Trophoblast cell (in vitro differentiated cells and primary cell): ENCODE data around the gene POLD2.

Experiments
- DNase-seq, 2 donors: peaks; one replicate each; pipeline ENCODE4 v3.0.0-alpha.2; 2016
- H2AFZ ChIP-seq: 2 replicates; pipeline ENCODE4 v1.6.1; 2013; ENCODE audit warnings: low read length, moderate library complexity, mild to moderate bottlenecking; ENCODE audit not compliant: insufficient read depth, poor library complexity
- H2AK5ac ChIP-seq: 2 replicates; pipeline ENCODE4 v1.6.1; 2013; ENCODE audit warnings: mild to moderate bottlenecking, low read length
- H2BK120ac ChIP-seq: 2 replicates; pipeline ENCODE4 v1.6.1; 2013; ENCODE audit warnings: low read length, mild to moderate bottlenecking, moderate library complexity; ENCODE audit not compliant: insufficient read depth, poor library complexity
- H2BK12ac ChIP-seq: 2 replicates; pipeline ENCODE4 v1.6.1; 2013; ENCODE audit warnings: mild to moderate bottlenecking, low read length, moderate library complexity
- H2BK5ac ChIP-seq: 2 replicates; pipeline ENCODE4 v1.6.1; 2013; ENCODE audit warnings: low read length, low read depth, moderate library complexity, mild to moderate bottlenecking; ENCODE audit not compliant: poor library complexity
- H3K14ac ChIP-seq: 2 replicates; pipeline ENCODE4 v1.6.1; 2013; ENCODE audit warnings: mild to moderate bottlenecking, low read length
- H3K18ac ChIP-seq: 2 replicates; pipeline ENCODE4 v1.6.1; 2013; ENCODE audit warnings: mild to moderate bottlenecking, low read length
- H3K23ac ChIP-seq: 2 replicates; pipeline ENCODE4 v1.6.1; 2013; ENCODE audit warnings: low read length
- H3K27ac ChIP-seq: 2 replicates; pipeline ENCODE4 v1.5.1; 2013; ENCODE audit warnings: low read depth, mild to moderate bottlenecking, inconsistent platforms, low read length, moderate library complexity
- H3K27me3 ChIP-seq: 2 replicates; pipeline ENCODE4 v1.6.1; 2013; ENCODE audit warnings: inconsistent platforms, mild to moderate bottlenecking, low read length, moderate library complexity; ENCODE audit not compliant: insufficient read depth
- H3K36me3 ChIP-seq, 2 experiments: 1 replicate in 1 of 2; 2 replicates in 1 of 2; pipeline ENCODE4 v1.6.1; 2013; ENCODE audit warnings: low read length in 2 of 2, mild to moderate bottlenecking in 2 of 2, moderate library complexity in 1 of 2; ENCODE audit not compliant: insufficient read depth in 2 of 2, control insufficient read depth in 1 of 2
- H3K4ac ChIP-seq: 2 replicates; pipeline ENCODE4 v1.6.1; 2013; ENCODE audit warnings: low read depth, mild to moderate bottlenecking, low read length, moderate library complexity
- H3K4me1 ChIP-seq, 2 experiments: 1 replicate in 1 of 2; 2 replicates in 1 of 2; pipeline ENCODE4 v1.6.1; 2013; ENCODE audit warnings: low read length in 2 of 2, mild to moderate bottlenecking in 2 of 2, moderate library complexity in 1 of 2; ENCODE audit not compliant: insufficient read depth in 2 of 2, control insufficient read depth in 1 of 2
- H3K4me2 ChIP-seq: 2 replicates; pipeline ENCODE4 v1.6.1; 2013; ENCODE audit warnings: inconsistent platforms, mild to moderate bottlenecking, low read length, moderate library complexity
- H3K4me3 ChIP-seq: 2 replicates; pipeline ENCODE4 v1.5.1; 2013; ENCODE audit warnings: mild to moderate bottlenecking, low read depth, low read length, inconsistent platforms
- H3K79me1 ChIP-seq: one replicate; pipeline ENCODE4 v1.6.1; 2013; ENCODE audit warnings: low read length
- H3K79me2 ChIP-seq: 2 replicates; pipeline ENCODE4 v1.6.1; 2013; ENCODE audit warnings: low read length, mild to moderate bottlenecking; ENCODE audit not compliant: control insufficient read depth, insufficient read depth, poor library complexity
- H3K9ac ChIP-seq: 2 replicates; pipeline ENCODE4 v1.6.1; 2013; ENCODE audit warnings: mild to moderate bottlenecking, low read length
- H3K9me3 ChIP-seq: 2 replicates; pipeline ENCODE4 v1.6.1; 2013; ENCODE audit warnings: low read depth, mild to moderate bottlenecking, control low read depth, inconsistent platforms, low read length; ENCODE audit not compliant: insufficient read depth
- H4K12ac ChIP-seq: 2 replicates; pipeline ENCODE4 v1.6.1; 2013; ENCODE audit warnings: low read depth, mild to moderate bottlenecking, low read length, moderate library complexity
- H4K8ac ChIP-seq: 2 replicates; pipeline ENCODE4 v1.6.1; 2013; ENCODE audit warnings: low read depth, mild to moderate bottlenecking, low read length, moderate library complexity
- H4K91ac ChIP-seq: one replicate; pipeline ENCODE4 v1.6.1; 2013; ENCODE audit warnings: low read depth, mild to moderate bottlenecking, low read length, moderate library complexity
- WGBS: extraction: QIAGEN DNeasy Blood & Tissue Kit; methylation state at CpG from one replicate; pipeline ENCODE4 v1.1.7; 2013; ENCODE audit warnings: missing lambda C conversion rate; ENCODE audit not compliant: insufficient read length, insufficient coverage; ENCODE audit errors: extremely low coverage; 5-methylcytosine and 5-hydroxymethylcytosine counted together

Gene POLD2

DNA sequence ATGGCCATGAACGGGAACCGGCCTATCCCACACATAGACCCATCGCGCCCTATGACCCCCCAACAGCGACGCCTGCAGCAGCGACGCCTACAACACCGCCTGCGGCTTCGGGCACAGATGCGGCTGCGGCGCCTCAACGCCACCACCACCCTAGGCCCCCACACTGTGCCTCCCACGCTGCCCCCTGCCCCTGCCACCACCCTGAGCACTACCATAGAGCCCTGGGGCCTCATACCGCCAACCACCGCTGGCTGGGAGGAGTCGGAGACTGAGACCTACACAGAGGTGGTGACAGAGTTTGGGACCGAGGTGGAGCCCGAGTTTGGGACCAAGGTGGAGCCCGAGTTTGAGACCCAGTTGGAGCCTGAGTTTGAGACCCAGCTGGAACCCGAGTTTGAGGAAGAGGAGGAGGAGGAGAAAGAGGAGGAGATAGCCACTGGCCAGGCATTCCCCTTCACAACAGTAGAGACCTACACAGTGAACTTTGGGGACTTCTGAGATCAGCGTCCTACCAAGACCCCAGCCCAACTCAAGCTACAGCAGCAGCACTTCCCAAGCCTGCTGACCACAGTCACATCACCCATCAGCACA is 9.5 kb downstream of the POLD2 start:
- Histone ChIP-seq H3K9ac (no peak overlapping the region), H4K12ac (no peak overlapping the region), H3K27ac (no peak overlapping the region), H3K23ac (no peak overlapping the region), H2BK120ac (no peak overlapping the region), H3K9me3 (no peaks in the 10 kb centered on the region), H2AK5ac (no peak overlapping the region), H2BK5ac (no peak overlapping the region), H3K27me3 (no peaks in the 10 kb centered on the region), H3K79me1 (no peaks in the 10 kb centered on the region), H4K8ac (no peak overlapping the region), H3K14ac (no peak overlapping the region), H2BK12ac (no peak overlapping the region), H3K4ac (no peak overlapping the region), H3K4me1 (no peaks in the 10 kb centered on the region), H3K18ac (no peak overlapping the region), H3K36me3 (peaks cover 86 to 87% of the 10 kb centered on the region in 2 experiments), H4K91ac (no peak overlapping the region), H2AFZ (no peak overlapping the region), H3K79me2 (no peaks in the 10 kb centered on the region), H3K4me2 (no peak overlapping the region), H3K4me3 (no peak overlapping the region)
- no CpG with 5 or more reads among the region's 24 CpGs for WGBS
- DNase-seq, result no peak

DNA sequence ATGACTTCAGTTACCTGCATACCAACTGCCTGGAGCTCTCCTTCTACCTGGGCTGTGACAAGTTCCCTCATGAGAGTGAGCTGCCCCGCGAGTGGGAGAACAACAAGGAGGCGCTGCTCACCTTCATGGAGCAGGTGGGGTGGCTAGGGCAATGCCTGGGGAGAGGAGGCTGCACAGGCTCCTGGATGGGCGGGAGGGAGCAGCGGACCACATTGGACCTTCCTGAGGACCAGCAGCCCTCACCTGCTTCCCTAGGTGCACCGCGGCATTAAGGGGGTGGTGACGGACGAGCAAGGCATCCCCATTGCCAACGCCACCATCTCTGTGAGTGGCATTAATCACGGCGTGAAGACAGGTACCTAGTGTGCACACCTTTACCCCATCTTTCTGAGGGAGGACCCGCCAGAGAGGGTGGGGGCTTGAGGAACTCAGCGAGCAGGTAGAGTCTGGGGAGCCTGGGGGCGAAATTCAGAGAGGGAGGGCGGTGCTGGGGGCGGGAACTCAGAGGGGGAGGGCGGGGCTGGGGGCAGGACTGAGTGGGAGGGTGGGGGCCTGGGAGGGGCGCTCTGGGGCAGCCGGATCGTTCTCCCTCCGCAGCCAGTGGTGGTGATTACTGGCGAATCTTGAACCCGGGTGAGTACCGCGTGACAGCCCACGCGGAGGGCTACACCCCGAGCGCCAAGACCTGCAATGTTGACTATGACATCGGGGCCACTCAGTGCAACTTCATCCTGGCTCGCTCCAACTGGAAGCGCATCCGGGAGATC is 10.2 kb downstream of the POLD2 start:
- Histone ChIP-seq H2AFZ (no peak overlapping the region), H3K23ac (no peak overlapping the region), H3K14ac (no peak overlapping the region), H2BK12ac (no peak overlapping the region), H3K4ac (no peak overlapping the region), H3K9me3 (no peaks in the 10 kb centered on the region), H2AK5ac (no peak overlapping the region), H3K79me1 (no peaks in the 10 kb centered on the region), H3K4me3 (no peak overlapping the region), H4K8ac (no peak overlapping the region), H3K18ac (no peak overlapping the region), H3K4me2 (no peak overlapping the region), H3K27me3 (no peaks in the 10 kb centered on the region), H3K9ac (no peak overlapping the region), H2BK120ac (no peak overlapping the region), H4K91ac (no peak overlapping the region), H2BK5ac (no peak overlapping the region), H3K4me1 (no peaks in the 10 kb centered on the region), H3K36me3 (peaks cover 92 to 93% of the 10 kb centered on the region in 2 experiments), H3K27ac (no peak overlapping the region), H4K12ac (no peak overlapping the region), H3K79me2 (no peaks in the 10 kb centered on the region)
- WGBS, result no CpG with 5 or more reads among the region's 34 CpGs
- DNase-seq, result peak in 1 of 2 donors; percentile 33

DNA sequence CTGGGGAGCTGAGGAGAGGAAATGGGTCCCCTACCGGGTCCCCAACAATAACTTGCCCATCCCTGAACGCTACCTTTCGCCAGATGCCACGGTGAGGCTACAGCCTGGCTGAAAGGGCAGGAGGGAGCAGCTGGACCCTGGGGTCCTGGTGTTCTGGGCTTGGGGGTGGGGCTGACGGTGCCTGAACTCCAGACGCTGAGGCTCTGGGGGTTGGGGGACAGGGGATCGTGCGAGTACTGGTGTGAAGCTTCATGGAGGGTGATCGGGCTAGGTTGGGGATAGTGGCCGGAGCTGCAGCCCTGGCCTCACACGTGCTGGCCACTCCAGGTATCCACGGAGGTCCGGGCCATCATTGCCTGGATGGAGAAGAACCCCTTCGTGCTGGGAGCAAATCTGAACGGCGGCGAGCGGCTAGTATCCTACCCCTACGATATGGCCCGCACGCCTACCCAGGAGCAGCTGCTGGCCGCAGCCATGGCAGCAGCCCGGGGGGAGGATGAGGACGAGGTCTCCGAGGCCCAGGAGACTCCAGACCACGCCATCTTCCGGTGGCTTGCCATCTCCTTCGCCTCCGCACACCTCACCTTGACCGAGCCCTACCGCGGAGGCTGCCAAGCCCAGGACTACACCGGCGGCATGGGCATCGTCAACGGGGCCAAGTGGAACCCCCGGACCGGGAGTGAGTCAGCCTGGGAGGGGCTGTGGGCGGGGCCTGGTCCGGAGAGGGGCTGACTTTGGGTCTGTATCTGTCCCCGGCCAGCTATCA is 10.9 kb downstream of the POLD2 start:
- peak; percentile 60 to 73 for DNase-seq
- Histone ChIP-seq H2BK5ac (no peak overlapping the region), H3K9ac (no peak overlapping the region), H3K4ac (no peak overlapping the region), H3K4me2 (no peak overlapping the region), H3K4me1 (no peaks in the 10 kb centered on the region), H4K12ac (no peak overlapping the region), H3K23ac (no peak overlapping the region), H2BK12ac (no peak overlapping the region), H3K36me3 (peaks cover 90 to 91% of the 10 kb centered on the region in 2 experiments), H2AK5ac (no peak overlapping the region), H4K91ac (no peak overlapping the region), H2BK120ac (no peak overlapping the region), H3K79me2 (no peaks in the 10 kb centered on the region), H3K27ac (no peak overlapping the region), H3K27me3 (no peaks in the 10 kb centered on the region), H3K79me1 (no peaks in the 10 kb centered on the region), H3K18ac (no peak overlapping the region), H2AFZ (no peak overlapping the region), H3K9me3 (no peaks in the 10 kb centered on the region), H4K8ac (no peak overlapping the region), H3K4me3 (no peak overlapping the region), H3K14ac (no peak overlapping the region)
- no CpG with 5 or more reads among the region's 41 CpGs for WGBS

DNA sequence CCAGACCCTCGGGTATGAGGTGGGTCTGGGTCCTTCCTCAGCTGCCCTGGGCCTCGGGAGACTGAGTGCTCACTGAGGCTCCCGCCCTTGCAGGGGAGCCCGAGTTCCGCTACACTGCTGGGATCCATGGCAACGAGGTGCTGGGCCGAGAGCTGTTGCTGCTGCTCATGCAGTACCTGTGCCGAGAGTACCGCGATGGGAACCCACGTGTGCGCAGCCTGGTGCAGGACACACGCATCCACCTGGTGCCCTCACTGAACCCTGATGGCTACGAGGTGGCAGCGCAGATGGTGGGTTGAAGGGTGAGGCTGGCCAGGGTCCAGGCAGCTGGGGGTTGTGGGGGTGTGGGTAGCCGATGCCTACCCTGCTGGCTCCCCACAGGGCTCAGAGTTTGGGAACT is 11.6 kb downstream of the POLD2 start:
- no peaks in the 10 kb centered on the region for H3K79me2 ChIP-seq
- WGBS, result no CpG with 5 or more reads among the region's 16 CpGs
- H3K4me1 ChIP-seq, result no peaks in the 10 kb centered on the region
- H2BK12ac ChIP-seq, result no peak overlapping the region
- H3K4me2 ChIP-seq, result no peak overlapping the region
- H3K9me3 ChIP-seq, result no peaks in the 10 kb centered on the region
- no peak overlapping the region for H3K23ac ChIP-seq
- no peaks in the 10 kb centered on the region for H3K79me1 ChIP-seq
- no peak overlapping the region for H4K8ac ChIP-seq
- H4K12ac ChIP-seq, result no peak overlapping the region
- H4K91ac ChIP-seq, result no peak overlapping the region
- H3K18ac ChIP-seq, result no peak overlapping the region
- no peaks in the 10 kb centered on the region for H3K27me3 ChIP-seq
- no peak overlapping the region for H2BK5ac ChIP-seq
- no peak overlapping the region for H2BK120ac ChIP-seq
- no peak overlapping the region for H3K4me3 ChIP-seq
- no peak overlapping the region for H3K27ac ChIP-seq
- peaks cover 91% of the 10 kb centered on the region in 2 experiments for H3K36me3 ChIP-seq
- H3K14ac ChIP-seq, result no peak overlapping the region
- H3K9ac ChIP-seq, result no peak overlapping the region
- DNase-seq, result no peak
- H2AK5ac ChIP-seq, result no peak overlapping the region
- no peak overlapping the region for H3K4ac ChIP-seq
- no peak overlapping the region for H2AFZ ChIP-seq
